Endothelial cell of umbilical vein (primary cell): Measurements from ENCODE around the gene USP49. TPM values are rescaled to one million over a fixed set of nuclear protein-coding genes. Genes with fewer than 3 reads are reported as not detected.

Source experiments
- BruUV-seq: library from RNA; stranded (reverse); fragments of 400-500 nt; replicated peaks from 2 replicates; lab custom pipeline; 2021; lab: Mats Ljungman, UMichigan
- CTCF ChIA-PET: fragments of 300-600, 350-600 bp; sonication (Branson Sonifier 250); formaldehyde crosslinking; loops from one replicate; lab custom pipeline; 2021; ENCODE audit warnings: antibody characterized with exemption, inconsistent platforms; lab: Charles Lee
- POLR2A ChIA-PET: fragments of 300-600, 350-600 bp; sonication (Branson Sonifier 250); formaldehyde crosslinking; loops from one replicate; lab custom pipeline; 2021; ENCODE audit warnings: antibody characterized with exemption, inconsistent platforms; lab: Charles Lee
- DNase-seq: peaks from one replicate; pipeline ENCODE4 v3.0.0-alpha.2; 2011; ENCODE audit warnings: low read depth, low spot score
- FAIRE-seq: peaks from 2 replicates; lab custom pipeline; 2011; peaks lifted over from hg19 to GRCh38; lab: Jason Lieb, UNC
- H2AFZ ChIP-seq: 2 replicates; pipeline ENCODE4 v1.6.0; 2012; ENCODE audit warnings: low read depth, low read length, control low read depth, inconsistent platforms
- H3K27ac ChIP-seq: 2 replicates; pipeline ENCODE4 v1.5.1; 2011; ENCODE audit warnings: low read depth, mild to moderate bottlenecking, control low read depth, low read length, moderate library complexity; ENCODE audit not compliant: insufficient read depth
- H3K27me3 ChIP-seq, 2 experiments: 2 replicates each; pipeline versions ENCODE4 v1.6.0 to v1.6.1; 2011; ENCODE audit warnings: low read length in 2 of 2, mixed read lengths in 1 of 2; ENCODE audit not compliant: control insufficient read depth in 2 of 2, insufficient read depth in 2 of 2
- H3K36me3 ChIP-seq, 2 experiments: 2 replicates in 1 of 2; 3 replicates in 1 of 2; pipeline ENCODE4 v1.5.1; 2011; ENCODE audit warnings: low read length in 2 of 2, mild to moderate bottlenecking in 1 of 2, moderate library complexity in 1 of 2; ENCODE audit not compliant: control insufficient read depth in 2 of 2, insufficient read depth in 2 of 2; ENCODE audit errors: extremely low read depth in 1 of 2
- H3K4me1 ChIP-seq: 3 replicates; pipeline ENCODE4 v1.5.1; 2011; ENCODE audit warnings: mild to moderate bottlenecking, low read length; ENCODE audit not compliant: control insufficient read depth, insufficient read depth; ENCODE audit errors: extremely low read depth
- H3K4me2 ChIP-seq: 2 replicates; pipeline ENCODE4 v1.6.1; 2011; ENCODE audit warnings: low read length, control low read depth, mixed read lengths; ENCODE audit not compliant: insufficient read depth
- H3K4me3 ChIP-seq, 3 experiments: fragments of 200-600 bp in 1 of 3; sonication (generic), shearing (Covaris generic) in 1 of 3; replicated peaks in 1 of 3; 2 replicates each; pipeline ENCODE4 v1.5.1; 2011 to 2016; ENCODE audit warnings: control low read depth in 3 of 3, low read length in 3 of 3, mild to moderate bottlenecking in 2 of 3, inconsistent platforms in 1 of 3, low read depth in 1 of 3, moderate library complexity in 1 of 3; ENCODE audit not compliant: insufficient read depth in 1 of 3
- H3K79me2 ChIP-seq: 2 replicates; pipeline ENCODE4 v1.6.0; 2012; ENCODE audit warnings: low read length, inconsistent platforms; ENCODE audit not compliant: control insufficient read depth, insufficient read depth
- H3K9ac ChIP-seq: replicated peaks from 2 replicates; pipeline ENCODE3; 2011; ENCODE audit warnings: low read length, control low read depth; ENCODE audit not compliant: insufficient read depth; ENCODE audit errors: extremely low read depth
- H3K9me1 ChIP-seq: replicated peaks from 3 replicates; pipeline ENCODE4 v1.6.0; 2011; ENCODE audit warnings: mild to moderate bottlenecking, low read length; ENCODE audit not compliant: control insufficient read depth, insufficient read depth; ENCODE audit errors: extremely low read depth
- H3K9me3 ChIP-seq: replicated peaks from 2 replicates; pipeline ENCODE4 v1.5.1; 2012; ENCODE audit warnings: low read length, inconsistent platforms; ENCODE audit not compliant: control insufficient read depth, insufficient read depth
- H4K20me1 ChIP-seq: replicated peaks from 2 replicates; pipeline ENCODE3; 2011; ENCODE audit warnings: mild to moderate bottlenecking, low read length; ENCODE audit not compliant: control insufficient read depth, insufficient read depth; ENCODE audit errors: extremely low read depth
- CTCF ChIP-seq, 2 donors: IDR thresholded peaks; 1 replicate in 1 of 2; 2 replicates in 1 of 2; pipeline ENCODE4 v1.5.1; 2011; ENCODE audit warnings: low read length in 2 of 2, mild to moderate bottlenecking in 2 of 2, moderate library complexity in 2 of 2, control low read depth in 1 of 2, inconsistent platforms in 1 of 2, low read depth in 1 of 2; ENCODE audit not compliant: insufficient read depth in 1 of 2; ENCODE audit errors: extremely low read depth in 1 of 2
- EZH2 ChIP-seq: IDR thresholded peaks from 2 replicates; pipeline ENCODE4 v1.6.1; 2012; ENCODE audit warnings: borderline replicate concordance, low read depth, mild to moderate bottlenecking, moderate library complexity, low read length, inconsistent platforms; ENCODE audit not compliant: severe bottlenecking
- FOS ChIP-seq: IDR thresholded peaks from 2 replicates; pipeline ENCODE4 v1.6.1; 2011; ENCODE audit warnings: mild to moderate bottlenecking, low read length, moderate library complexity, borderline replicate concordance; ENCODE audit not compliant: insufficient read depth
- GATA2 ChIP-seq: IDR thresholded peaks from 2 replicates; pipeline ENCODE4 v1.7.0; 2011; ENCODE audit warnings: low read depth, mild to moderate bottlenecking, moderate library complexity, mixed read lengths, low read length; ENCODE audit not compliant: insufficient read length, insufficient read depth
- JUN ChIP-seq: IDR thresholded peaks from 2 replicates; pipeline ENCODE4 v1.6.1; 2011; ENCODE audit warnings: borderline replicate concordance, low read depth; ENCODE audit not compliant: insufficient read length, insufficient read depth
- POLR2A ChIP-seq: IDR thresholded peaks from 2 replicates; pipeline ENCODE4 v1.6.1; 2012; ENCODE audit warnings: low read depth, mild to moderate bottlenecking, control low read depth, low read length
- POLR2AphosphoS5 ChIP-seq: IDR thresholded peaks from 2 replicates; pipeline ENCODE4 v1.6.1; 2012; ENCODE audit warnings: low read depth, mild to moderate bottlenecking, control low read depth, low read length, moderate library complexity; ENCODE audit not compliant: insufficient read depth
- dilution Hi-C: fragments of 300-500 bp; cut with MboI; formaldehyde crosslinking; loops from one replicate; pipeline ENCODE4 v1.15.0; 2019; ENCODE audit warnings: low sequenced_read_pairs; ENCODE audit not compliant: extremely low pct_ligation_motif_present
- intact Hi-C: fragments of 100-400 bp; cut with micrococcal nuclease; formaldehyde crosslinking; loops from one replicate; pipeline ENCODE4 v1.10.0; 2022
- polyA plus RNA-seq, 4 experiments: library from polyadenylated mRNA; depleted of rRNA in 3 of 4; stranded (reverse) in 3 of 4; unstranded in 1 of 4; fragments of >200 nt; gene quantifications; 2 replicates each; pipeline versions ENCODE4 v1.2.1 to v1.2.3, GENCODE V29; 2011 to 2012; ENCODE audit warnings: missing spikeins in 1 of 4
- total RNA-seq: library from RNA; stranded (reverse); gene quantifications from 2 replicates; pipeline ENCODE4 v1.2.3, GENCODE V29; 2021
- TF ChIP-seq, protein P1 (sequence below): IDR thresholded peaks from 2 replicates; pipeline ENCODE4 v1.6.1; 2011; ENCODE audit not compliant: insufficient read depth, insufficient read length

Gene USP49
- total and polyA plus RNA-seq, 2 donors (not counting 3 experiments of a cell fraction or from before 2014, with no cell fraction given) = 2.4 to 4.1 TPM

DNA sequence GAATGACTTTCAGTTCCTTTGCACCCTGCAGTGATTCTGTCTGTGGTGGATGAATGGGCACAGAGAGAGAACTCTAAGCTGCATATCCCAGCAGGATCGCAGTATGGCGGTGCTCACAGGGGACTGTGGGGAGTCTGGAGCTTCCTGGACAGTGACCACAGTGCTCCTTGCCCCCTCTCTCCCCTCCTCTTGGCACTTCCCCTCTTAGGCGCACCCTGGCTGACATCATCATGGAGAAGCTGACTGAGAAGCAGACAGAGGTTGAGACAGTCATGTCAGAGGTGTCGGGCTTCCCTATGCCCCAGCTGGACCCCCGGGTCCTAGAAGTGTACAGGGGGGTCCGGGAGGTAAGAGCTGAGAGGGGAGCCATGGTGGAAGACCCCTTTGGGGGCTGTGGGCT is 34.7 kb upstream of the USP49 start:
- ChIA-PET CTCF (interaction anchor here (1.0 to 8.5 kb wide), 3 partner anchors 8 to 98 kb away, joined by 3 to 54 read pairs (median 9); partner anchors contain the start of genes BYSL and MED20), POLR2A (no interaction called here)
- H3K36me3 ChIP-seq = peaks cover 39 to 59% of the 10 kb centered on the region in 2 experiments
- TF ChIP-seq CTCF (IDR thresholded peaks at IDR 0.05; ENCODE audit: extremely low read depth in 1 of 2, insufficient read depth in 1 of 2, low read depth in 1 of 2, low read length in 2 of 2) = no peak
- TF ChIP-seq JUN = no peak
- TF ChIP-seq, protein P1, sequence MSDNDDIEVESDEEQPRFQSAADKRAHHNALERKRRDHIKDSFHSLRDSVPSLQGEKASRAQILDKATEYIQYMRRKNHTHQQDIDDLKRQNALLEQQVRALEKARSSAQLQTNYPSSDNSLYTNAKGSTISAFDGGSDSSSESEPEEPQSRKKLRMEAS = no peak
- no peak for TF ChIP-seq EZH2
- TF ChIP-seq FOS = no peak
- TF ChIP-seq POLR2A = no peak
- TF ChIP-seq POLR2AphosphoS5 = no peak
- no peak for TF ChIP-seq GATA2
- H3K9me3 ChIP-seq = no peaks in the 10 kb centered on the region
- H3K4me1 ChIP-seq = no peaks in the 10 kb centered on the region
- no peak overlapping the region for H3K9ac ChIP-seq
- DNase-seq (no peak), FAIRE-seq (no peak)
- intact Hi-C loops (no loop called here), dilution Hi-C loops (no loop called here)
- H2AFZ ChIP-seq = no peak overlapping the region
- no peak overlapping the region for H3K4me2 ChIP-seq
- H3K27me3 ChIP-seq = no peaks in the 10 kb centered on the region
- no peaks in the 10 kb centered on the region for H4K20me1 ChIP-seq
- no peaks in the 10 kb centered on the region for H3K9me1 ChIP-seq
- no TSS peak for BruUV-seq
- H3K27ac ChIP-seq = no peak overlapping the region
- H3K79me2 ChIP-seq = peaks cover 25% of the 10 kb centered on the region
- no peak overlapping the region for H3K4me3 ChIP-seq
